ENCODE data around the gene PLA2R1.

The PLA2R1 gene

GRCh38 chr2:159882130-159882745 is 180.2 kb downstream of the PLA2R1 start:
- Histone ChIP-seq H3K4me1 (ENCODE audit: insufficient read depth, low read length, poor library complexity, severe bottlenecking) (peaks cover 23% of the 10 kb centered on the region), H3K27me3 (ENCODE audit: insufficient read depth, low read length, poor library complexity, severe bottlenecking) (no peaks in the 10 kb centered on the region), H3K4me2 (ENCODE audit: low read depth, low read length, poor library complexity, severe bottlenecking) (no peak overlapping the region), H3K4me3 (ENCODE audit: low read length, poor library complexity, severe bottlenecking) (no peak overlapping the region), H3K9ac (ENCODE audit: low read depth, low read length, poor library complexity, severe bottlenecking) (no peak overlapping the region), H3F3A (ENCODE audit: low read depth) (peaks cover 7% of the 10 kb centered on the region; the same call in 1 of the 2 replicates), H2AFZ (ENCODE audit: low read length) (no peak overlapping the region), H4K20me1 (ENCODE audit: insufficient read depth, low read length, poor library complexity, severe bottlenecking) (no peaks in the 10 kb centered on the region), H3K36me3 (ENCODE audit: insufficient read depth, low read length) (no peaks in the 10 kb centered on the region), H3K79me2 (ENCODE audit: insufficient read depth, low read length) (no peaks in the 10 kb centered on the region), H3K9me3 (ENCODE audit: insufficient read depth, low read depth, low read length) (no peaks in the 10 kb centered on the region), H3K9me2 (replicated peaks; ENCODE audit: low read depth, low read length) (no peaks in the 10 kb centered on the region)
- TF ChIP-seq EZH2phosphoT487 (IDR thresholded peaks at IDR 0.05; ENCODE audit: borderline replicate concordance) = no peak

Measured in Loucy (cell line).